Activated naive CD8-positive, alpha-beta T cell treated with anti-CD3 and anti-CD28 coated beads, Interleukin-2, amount 50 U/mL, for 24 hours (primary cell): ENCODE results near the gene ARHGAP29.

Experiments used
- ATAC-seq: fragments of 150-1000 bp; cut with Tn5 transposase; one replicate; pipeline ENCODE4 v1.10.0; 2021
- DNase-seq: peaks from one replicate; pipeline ENCODE4 v3.0.0; 2021
- H3K27ac Mint-ChIP-seq: one replicate; pipeline ENCODE4 v1.8.0; 2021; ENCODE audit warnings: mild to moderate bottlenecking, mixed read lengths
- H3K27me3 Mint-ChIP-seq: one replicate; pipeline ENCODE4 v1.8.0; 2021; ENCODE audit warnings: mixed read lengths
- H3K36me3 Mint-ChIP-seq: one replicate; pipeline ENCODE4 v1.8.0; 2021; ENCODE audit warnings: low read depth, mixed read lengths
- H3K4me1 Mint-ChIP-seq: one replicate; pipeline ENCODE4 v1.8.0; 2021; ENCODE audit warnings: mixed read lengths
- H3K4me3 Mint-ChIP-seq: one replicate; pipeline ENCODE4 v1.8.0; 2021; ENCODE audit warnings: mild to moderate bottlenecking, moderate library complexity, mixed read lengths
- H3K9me3 Mint-ChIP-seq: one replicate; pipeline ENCODE4 v1.8.0; 2021; ENCODE audit warnings: mixed read lengths

Gene ARHGAP29

GRCh38 chr1:94234615-94235014 lies 2.8 kb downstream of the ARHGAP29 start:
- peaks cover 73% of the 10 kb centered on the region for H3K27me3 Mint-ChIP-seq
- H3K9me3 Mint-ChIP-seq: peaks cover 3% of the 10 kb centered on the region
- H3K4me3 Mint-ChIP-seq: no peak overlapping the region
- peaks cover 12% of the 10 kb centered on the region for H3K4me1 Mint-ChIP-seq
- peaks cover 2% of the 10 kb centered on the region for H3K36me3 Mint-ChIP-seq
- no peak for DNase-seq
- H3K27ac Mint-ChIP-seq: no peak overlapping the region
- ATAC-seq: no peak

DNA sequence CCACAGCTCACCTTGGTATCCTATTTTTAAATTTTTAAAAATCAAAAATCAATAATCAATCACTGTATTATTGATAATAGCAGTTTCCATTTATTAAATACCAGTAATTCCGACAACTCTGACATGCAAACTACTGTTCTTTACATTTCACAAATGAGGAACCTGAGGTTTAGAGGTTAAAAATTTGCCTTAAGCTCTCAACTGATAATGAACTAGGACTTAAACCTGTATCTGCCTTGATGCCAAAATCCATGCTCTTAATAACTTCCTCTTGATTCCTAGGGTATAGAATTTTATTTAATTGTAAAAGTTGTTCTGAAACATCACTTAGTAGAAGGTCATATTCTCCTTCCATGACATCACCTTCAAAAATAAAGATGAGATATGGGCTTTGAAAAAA lies 5.6 kb downstream of the ARHGAP29 start:
- Mint-ChIP-seq H3K27ac (no peak overlapping the region), H3K4me1 (peaks cover 11% of the 10 kb centered on the region), H3K36me3 (no peaks in the 10 kb centered on the region), H3K9me3 (peaks cover 3% of the 10 kb centered on the region), H3K4me3 (no peak overlapping the region), H3K27me3 (peaks cover 53% of the 10 kb centered on the region)
- no peak for ATAC-seq
- DNase-seq: no peak

DNA sequence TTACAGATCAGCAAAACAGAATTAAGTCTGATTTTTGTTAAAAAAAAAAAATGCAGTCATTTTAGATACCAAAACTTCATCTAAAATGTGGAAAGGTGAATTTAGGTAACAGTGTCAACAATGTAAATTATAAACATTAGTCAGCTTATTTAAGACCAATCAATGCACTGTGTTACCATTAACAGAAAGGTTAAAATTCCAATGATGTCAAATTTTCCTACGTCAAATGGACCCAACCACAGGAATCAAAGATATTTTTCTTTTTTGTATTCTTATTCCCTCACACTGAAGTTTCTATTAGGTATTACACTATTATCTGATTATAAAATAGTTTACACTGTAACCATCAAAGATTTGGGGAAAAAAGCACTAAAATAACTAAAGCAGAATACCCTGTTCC lies 6.5 kb downstream of the ARHGAP29 start:
- Mint-ChIP-seq H3K27me3 (peaks cover 45% of the 10 kb centered on the region), H3K4me3 (no peak overlapping the region), H3K36me3 (no peaks in the 10 kb centered on the region), H3K4me1 (peaks cover 4% of the 10 kb centered on the region), H3K27ac (no peak overlapping the region), H3K9me3 (peaks cover 3% of the 10 kb centered on the region)
- ATAC-seq (no peak), DNase-seq (no peak)

GRCh38 chr1:94228640-94229375 lies 8.6 kb downstream of the ARHGAP29 start:
- Mint-ChIP-seq H3K4me3 (no peak overlapping the region), H3K27me3 (peaks cover 25% of the 10 kb centered on the region), H3K4me1 (no peaks in the 10 kb centered on the region), H3K9me3 (peaks cover under 1% of the 10 kb centered on the region), H3K27ac (no peak overlapping the region), H3K36me3 (no peaks in the 10 kb centered on the region)
- no peak for DNase-seq
- ATAC-seq: no peak

DNA sequence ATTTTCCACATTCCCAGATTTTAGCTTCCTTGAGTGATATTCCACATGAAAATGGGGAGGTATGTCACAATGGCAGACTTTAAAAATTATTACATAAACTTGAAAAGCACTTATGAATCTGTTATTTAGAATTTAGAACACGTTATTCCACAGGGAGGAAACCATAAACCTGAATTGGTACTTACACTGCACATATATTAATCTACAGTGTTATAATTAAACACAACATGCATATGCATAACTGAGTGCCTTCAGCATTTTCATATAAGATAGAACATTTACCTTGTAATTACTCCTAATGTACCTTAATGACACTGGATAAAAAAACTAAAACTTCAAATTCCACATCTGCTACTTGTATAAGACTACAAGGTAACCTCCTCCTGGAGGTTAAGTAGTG lies 9.8 kb downstream of the ARHGAP29 start:
- Mint-ChIP-seq H3K4me3 (no peak overlapping the region), H3K4me1 (no peaks in the 10 kb centered on the region), H3K27me3 (peaks cover 19% of the 10 kb centered on the region), H3K9me3 (no peaks in the 10 kb centered on the region), H3K27ac (no peak overlapping the region), H3K36me3 (no peaks in the 10 kb centered on the region)
- no peak for DNase-seq
- no peak for ATAC-seq

- H3K27ac Mint-ChIP-seq: no peak overlapping the region
- H3K27me3 Mint-ChIP-seq: peaks cover 13% of the 10 kb centered on the region
- H3K9me3 Mint-ChIP-seq: no peaks in the 10 kb centered on the region
- H3K4me1 Mint-ChIP-seq: no peaks in the 10 kb centered on the region
- ATAC-seq (no peak), DNase-seq (no peak)
- no peak overlapping the region for H3K4me3 Mint-ChIP-seq
- no peaks in the 10 kb centered on the region for H3K36me3 Mint-ChIP-seq
These were observed 11.5 kb downstream of the ARHGAP29 start for GRCh38 chr1:94225845-94226244.

DNA sequence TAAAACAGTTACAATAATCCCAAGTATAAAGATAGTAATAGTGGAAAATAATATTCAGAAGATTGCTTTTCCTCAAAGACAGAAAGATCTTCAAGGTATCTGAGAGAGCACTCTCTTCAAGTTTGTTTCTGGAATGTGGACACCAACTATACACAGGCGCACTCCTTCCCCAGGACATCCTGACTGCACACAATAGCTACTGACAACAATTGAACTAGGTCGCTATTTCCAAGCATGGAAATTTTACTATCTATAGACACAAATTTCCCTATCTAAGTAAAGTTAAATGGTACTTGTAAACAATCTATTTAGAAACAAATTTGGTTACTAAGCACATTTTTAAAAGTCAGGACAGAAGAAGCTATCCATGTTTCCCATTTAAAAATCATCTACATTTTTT lies 19.1 kb downstream of the ARHGAP29 start:
- Mint-ChIP-seq H3K36me3 (no peaks in the 10 kb centered on the region), H3K4me1 (no peaks in the 10 kb centered on the region), H3K27ac (no peak overlapping the region), H3K4me3 (no peak overlapping the region), H3K9me3 (no peaks in the 10 kb centered on the region), H3K27me3 (peaks cover 23% of the 10 kb centered on the region)
- no peak for ATAC-seq
- no peak for DNase-seq

- Mint-ChIP-seq H3K27ac (no peak overlapping the region), H3K36me3 (no peaks in the 10 kb centered on the region), H3K4me3 (no peak overlapping the region), H3K27me3 (peaks cover 20% of the 10 kb centered on the region), H3K9me3 (no peaks in the 10 kb centered on the region), H3K4me1 (no peaks in the 10 kb centered on the region)
- no peak for DNase-seq
- ATAC-seq: no peak
These were observed 21.4 kb downstream of the ARHGAP29 start for GRCh38 chr1:94215955-94216354.

GRCh38 chr1:94209982-94210381 lies 27.4 kb downstream of the ARHGAP29 start:
- Mint-ChIP-seq H3K9me3 (no peaks in the 10 kb centered on the region), H3K27ac (no peak overlapping the region), H3K4me1 (no peaks in the 10 kb centered on the region), H3K27me3 (peaks cover 9% of the 10 kb centered on the region), H3K36me3 (no peaks in the 10 kb centered on the region), H3K4me3 (no peak overlapping the region)
- DNase-seq (no peak), ATAC-seq (no peak)

GRCh38 chr1:94209425-94209824 lies 28.0 kb downstream of the ARHGAP29 start:
- no peaks in the 10 kb centered on the region for H3K36me3 Mint-ChIP-seq
- ATAC-seq: no peak
- H3K4me1 Mint-ChIP-seq: no peaks in the 10 kb centered on the region
- DNase-seq: no peak
- no peaks in the 10 kb centered on the region for H3K9me3 Mint-ChIP-seq
- H3K27me3 Mint-ChIP-seq: peaks cover 9% of the 10 kb centered on the region
- H3K4me3 Mint-ChIP-seq: no peak overlapping the region
- no peak overlapping the region for H3K27ac Mint-ChIP-seq

DNA sequence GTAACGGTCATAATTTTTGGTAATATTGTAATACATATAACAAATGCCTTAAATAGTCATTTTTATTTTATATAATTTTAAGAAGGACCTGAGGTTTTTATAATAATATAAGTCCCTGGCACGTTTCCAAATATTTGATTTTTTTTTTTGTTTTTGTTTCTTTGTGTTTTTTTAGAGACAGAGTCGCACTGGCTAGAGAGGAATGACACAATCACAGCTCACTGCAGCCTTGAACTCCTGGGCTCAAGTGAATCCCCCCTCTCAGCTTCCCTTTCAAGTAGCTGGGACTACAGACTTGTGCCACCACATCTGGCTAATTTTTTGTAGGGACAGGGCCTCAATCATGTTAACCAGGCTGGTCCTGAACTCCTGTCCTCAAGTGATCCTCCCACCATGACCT lies 29.7 kb downstream of the ARHGAP29 start:
- Mint-ChIP-seq H3K27ac (no peak overlapping the region), H3K4me3 (no peak overlapping the region)
- ATAC-seq: no peak

GRCh38 chr1:94205639-94206038 lies 31.7 kb downstream of the ARHGAP29 start:
- Mint-ChIP-seq H3K36me3 (no peaks in the 10 kb centered on the region), H3K9me3 (no peaks in the 10 kb centered on the region), H3K27ac (no peak overlapping the region), H3K4me1 (no peaks in the 10 kb centered on the region), H3K27me3 (peaks cover 2% of the 10 kb centered on the region), H3K4me3 (no peak overlapping the region)
- DNase-seq: no peak
- ATAC-seq: no peak

More for the DNA sequence above, 29.7 kb downstream of the ARHGAP29 start:
- Mint-ChIP-seq H3K36me3 (no peaks in the 10 kb centered on the region), H3K4me1 (no peaks in the 10 kb centered on the region), H3K27me3 (peaks cover 2% of the 10 kb centered on the region), H3K9me3 (no peaks in the 10 kb centered on the region)
- DNase-seq: no peak

GRCh38 chr1:94202241-94202640 lies 35.1 kb downstream of the ARHGAP29 start:
- Mint-ChIP-seq H3K36me3 (no peaks in the 10 kb centered on the region), H3K27me3 (peaks cover 2% of the 10 kb centered on the region), H3K4me1 (no peaks in the 10 kb centered on the region), H3K27ac (no peak overlapping the region), H3K9me3 (no peaks in the 10 kb centered on the region), H3K4me3 (no peak overlapping the region)
- DNase-seq (no peak), ATAC-seq (no peak)

DNA sequence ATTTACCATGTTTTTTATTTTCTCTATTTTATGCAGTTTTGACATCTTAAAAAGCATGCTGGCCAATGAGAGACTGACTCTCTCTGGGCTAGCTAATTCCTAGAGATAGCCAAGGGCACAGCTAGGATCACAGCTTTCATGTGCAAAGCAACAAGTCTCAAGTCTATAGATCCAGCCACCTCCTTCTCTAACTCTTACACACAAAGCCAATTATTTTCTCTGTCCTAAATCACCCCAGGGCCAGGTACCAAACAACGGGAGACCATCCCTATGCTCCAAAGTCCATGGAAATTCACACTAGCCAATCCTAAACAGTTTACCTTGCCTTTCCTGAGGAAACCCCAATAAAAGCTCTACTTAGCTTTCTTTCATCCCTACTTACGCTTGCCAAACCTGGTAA lies 38.0 kb downstream of the ARHGAP29 start:
- Mint-ChIP-seq H3K4me3 (no peak overlapping the region), H3K36me3 (no peaks in the 10 kb centered on the region), H3K9me3 (no peaks in the 10 kb centered on the region), H3K27me3 (peaks cover 4% of the 10 kb centered on the region), H3K27ac (no peak overlapping the region), H3K4me1 (no peaks in the 10 kb centered on the region)
- ATAC-seq (no peak), DNase-seq (no peak)

DNA sequence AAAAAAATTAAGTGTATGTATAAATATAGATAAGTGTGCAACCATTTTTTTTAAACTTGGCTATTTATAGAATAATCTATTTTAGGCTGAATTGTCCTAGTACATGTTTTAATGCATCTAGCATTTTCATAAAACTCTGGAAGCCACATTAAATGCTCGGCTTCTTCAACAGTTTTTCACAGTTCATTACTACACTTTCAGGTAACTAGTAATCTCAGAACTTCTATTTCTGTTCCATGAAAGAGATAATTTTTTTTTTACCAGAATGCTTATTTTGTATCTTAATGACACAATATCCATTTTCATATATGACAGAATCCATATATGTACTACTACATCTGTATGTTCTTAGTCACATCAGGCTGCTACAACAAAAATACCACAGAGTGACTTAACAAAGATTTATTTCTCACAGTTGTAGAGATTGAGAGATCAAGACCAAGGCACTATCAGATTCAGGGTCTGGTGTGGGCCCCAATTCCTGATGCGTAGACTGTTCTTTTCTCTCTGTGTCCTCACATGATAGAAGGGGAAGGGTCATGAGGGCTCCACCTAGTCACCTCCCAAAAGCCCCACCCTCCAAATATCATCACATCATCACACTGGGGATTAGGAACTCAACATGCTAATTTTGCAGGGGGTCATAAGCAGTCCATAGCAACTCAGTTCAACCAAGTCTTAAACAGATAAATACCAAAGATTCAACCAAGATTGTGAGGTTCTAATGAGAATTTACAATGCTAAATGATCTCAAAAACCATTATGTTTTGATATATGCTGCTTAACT lies 43.1 kb downstream of the ARHGAP29 start:
- no peaks in the 10 kb centered on the region for H3K9me3 Mint-ChIP-seq
- DNase-seq (no peak), ATAC-seq (no peak)
- no peaks in the 10 kb centered on the region for H3K36me3 Mint-ChIP-seq
- no peak overlapping the region for H3K27ac Mint-ChIP-seq
- no peaks in the 10 kb centered on the region for H3K4me1 Mint-ChIP-seq
- H3K4me3 Mint-ChIP-seq: no peak overlapping the region
- peaks cover 31% of the 10 kb centered on the region for H3K27me3 Mint-ChIP-seq
